Esophagus muscularis mucosa (tissue), 4 donors: ENCODE results near the gene IGF1R.

Source experiments
- CTCF ChIP-seq, 3 experiments: fragments of 200-600 bp in 2 of 3; fragments of 450-650 bp in 1 of 3; sonication (generic) in 2 of 3; IDR thresholded peaks; one replicate each; pipeline ENCODE4 v1.5.1; 2017 to 2019; ENCODE audit warnings: antibody characterized with exemption in 3 of 3, mild to moderate bottlenecking in 2 of 3, moderate library complexity in 1 of 3
- EP300 ChIP-seq: sonication (generic); formaldehyde crosslinking; IDR thresholded peaks from one replicate; pipeline ENCODE4 v1.6.1; 2017; ENCODE audit warnings: antibody characterized with exemption
- POLR2A ChIP-seq: fragments of 450-650 bp; IDR thresholded peaks from one replicate; pipeline ENCODE4 v1.6.1; 2017; ENCODE audit warnings: antibody characterized with exemption, moderate library complexity, mild to moderate bottlenecking, low read depth
- POLR2AphosphoS5 ChIP-seq, 2 donors: sonication (generic); formaldehyde crosslinking; IDR thresholded peaks; one replicate each; pipeline ENCODE4 v1.6.1; 2017; ENCODE audit warnings: antibody characterized with exemption in 2 of 2

GRCh38 chr15:98717371-98717770, 69.0 kb downstream of the IGF1R start:
- TF ChIP-seq CTCF (IDR thresholded peaks at IDR 0.05) (no peak), POLR2A (no peak), POLR2AphosphoS5 (IDR thresholded peaks at IDR 0.05) (no peak), EP300 (no peak)
